Fibroblast of upper back skin (primary cell): ENCODE results near the gene SLTM.
"Not testable (repeated sequence)": the region's sequence is repeated elsewhere in the genome, so short reads cannot be mapped to it uniquely, and the experiment has no call there.

ENCODE experiments used
- DNase-seq: peaks from one replicate; pipeline ENCODE4 v3.0.0-alpha.2; 2013

The SLTM gene

GRCh38 chr15:58873267-58873666 is 60.2 kb downstream of the SLTM start:
- peak; percentile 76 for DNase-seq

GRCh38 chr15:58870451-58870850 is 63.0 kb downstream of the SLTM start:
- DNase-seq = peak; percentile 59

GRCh38 chr15:58867926-58868325 is 65.6 kb downstream of the SLTM start:
- DNase-seq = no peak

GRCh38 chr15:58865425-58865880 is 68.0 kb downstream of the SLTM start:
- no peak for DNase-seq

- peak; percentile 26 for DNase-seq
These were observed 68.7 kb downstream of the SLTM start for GRCh38 chr15:58864602-58865424.

GRCh38 chr15:58862326-58862725 is 71.2 kb downstream of the SLTM start:
- DNase-seq = no peak

GRCh38 chr15:58856621-58857020 is 76.9 kb downstream of the SLTM start:
- not testable (repeated sequence) for DNase-seq

GRCh38 chr15:58856086-58856485 is 77.4 kb downstream of the SLTM start:
- DNase-seq = peak; percentile 85

GRCh38 chr15:58854593-58854992 is 78.9 kb downstream of the SLTM start:
- DNase-seq = no peak

- no peak for DNase-seq
These were observed 81.1 kb downstream of the SLTM start for GRCh38 chr15:58852347-58852746.

- DNase-seq = not testable (repeated sequence)
These were observed 82.3 kb downstream of the SLTM start for GRCh38 chr15:58851205-58851604.

GRCh38 chr15:58842713-58843396 is 90.6 kb downstream of the SLTM start:
- DNase-seq = no peak

GRCh38 chr15:58840048-58840447 is 93.4 kb downstream of the SLTM start:
- DNase-seq = peak; percentile 6

GRCh38 chr15:58839485-58839884 is 94.0 kb downstream of the SLTM start:
- DNase-seq = peak; percentile 3

- DNase-seq = not testable (repeated sequence)
These were observed 99.6 kb downstream of the SLTM start for GRCh38 chr15:58833681-58834426.

- DNase-seq = no peak
These were observed 102.9 kb downstream of the SLTM start for GRCh38 chr15:58830556-58830955.
